ENCODE measurements around the gene PARP16. TPM values are rescaled to one million over a fixed set of nuclear protein-coding genes. Genes with fewer than 3 reads are reported as not detected.
"Not testable (repeated sequence)": the region's sequence is repeated elsewhere in the genome, so short reads cannot be mapped to it uniquely, and the experiment has no call there.

The PARP16 gene
- polyA plus RNA-seq, 2 of the 4 experiments (the other 2 are of a cell fraction): 7.5 to 9.8 TPM

DNA sequence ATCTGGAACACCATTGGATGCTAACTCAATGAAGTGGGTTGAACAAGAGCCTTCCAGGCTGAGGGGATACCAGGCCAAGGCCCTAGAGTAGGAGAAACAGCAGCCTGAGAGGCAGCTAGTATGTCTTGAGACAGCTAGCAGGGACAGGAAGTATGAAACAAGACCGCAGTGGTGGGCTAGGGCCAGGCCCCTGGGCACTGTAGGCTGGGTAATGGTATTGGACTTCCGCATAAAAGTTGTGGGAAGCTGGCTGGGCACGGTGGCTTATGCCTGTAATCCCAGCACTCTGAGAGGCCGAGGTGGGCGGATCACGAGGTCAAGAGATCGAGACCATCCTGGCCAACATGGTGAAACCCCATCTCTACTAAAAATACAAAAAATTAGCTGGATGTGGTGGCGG, 50.2 kb downstream of the PARP16 start:
- not testable (repeated sequence) for FAIRE-seq
- CTCF ChIA-PET: interaction anchor here (1.0 to 2.1 kb wide), 7 partner anchors 12 to 202 kb away, joined by 3 to 7 read pairs (median 4); no protein-coding TSS in a partner anchor

DNA sequence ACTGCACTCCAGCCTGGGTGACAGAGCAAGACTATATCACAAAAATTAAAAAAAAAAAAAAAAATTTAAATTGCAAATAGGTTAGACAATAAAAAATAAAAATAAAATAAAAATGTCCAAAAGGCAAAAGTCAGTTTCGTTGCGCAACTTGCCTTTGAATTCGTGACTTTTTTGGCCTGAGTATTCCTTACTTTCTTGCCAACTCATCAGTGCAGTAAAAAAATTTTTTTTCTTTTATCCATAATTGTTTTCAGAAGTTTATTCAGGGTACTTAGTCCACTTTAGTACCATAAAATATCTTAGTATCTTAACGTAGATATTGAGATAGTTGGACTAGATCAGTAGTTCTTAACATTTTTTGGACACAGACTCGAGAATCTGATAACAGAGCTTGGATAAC, 53.0 kb downstream of the PARP16 start:
- ChIA-PET CTCF (interaction anchor here (1.0 to 1.1 kb wide), 2 partner anchors 27 to 66 kb away, joined by 3 to 5 read pairs; no protein-coding TSS in a partner anchor), POLR2A (no interaction called here)
- Histone ChIP-seq H3K4me3 (no peak overlapping the region), H3K9me3 (no peaks in the 10 kb centered on the region), H3K4me2 (no peak overlapping the region), H3K27ac (no peak overlapping the region), H3K4me1 (no peaks in the 10 kb centered on the region)
- no peak for FAIRE-seq
- DNase-seq (ENCODE audit: low read depth in 1 of 2, low spot score in 1 of 2): no peak
- TF ChIP-seq NPAS2 (CRISPR knock-in tag; IDR thresholded peaks at IDR 0.05; ENCODE audit: borderline replicate concordance) (no peak), FOSB (CRISPR knock-in tag; IDR thresholded peaks at IDR 0.05) (no peak), MAFK (IDR thresholded peaks at IDR 0.05; ENCODE audit: partially characterized antibody) (no peak), CEBPB (IDR thresholded peaks at IDR 0.05) (peak; percentile 35 to 58; a peak in 2 of 4 replicates), CBX8 (IDR thresholded peaks at IDR 0.05) (no peak)
- TF ChIP-seq, protein P1, sequence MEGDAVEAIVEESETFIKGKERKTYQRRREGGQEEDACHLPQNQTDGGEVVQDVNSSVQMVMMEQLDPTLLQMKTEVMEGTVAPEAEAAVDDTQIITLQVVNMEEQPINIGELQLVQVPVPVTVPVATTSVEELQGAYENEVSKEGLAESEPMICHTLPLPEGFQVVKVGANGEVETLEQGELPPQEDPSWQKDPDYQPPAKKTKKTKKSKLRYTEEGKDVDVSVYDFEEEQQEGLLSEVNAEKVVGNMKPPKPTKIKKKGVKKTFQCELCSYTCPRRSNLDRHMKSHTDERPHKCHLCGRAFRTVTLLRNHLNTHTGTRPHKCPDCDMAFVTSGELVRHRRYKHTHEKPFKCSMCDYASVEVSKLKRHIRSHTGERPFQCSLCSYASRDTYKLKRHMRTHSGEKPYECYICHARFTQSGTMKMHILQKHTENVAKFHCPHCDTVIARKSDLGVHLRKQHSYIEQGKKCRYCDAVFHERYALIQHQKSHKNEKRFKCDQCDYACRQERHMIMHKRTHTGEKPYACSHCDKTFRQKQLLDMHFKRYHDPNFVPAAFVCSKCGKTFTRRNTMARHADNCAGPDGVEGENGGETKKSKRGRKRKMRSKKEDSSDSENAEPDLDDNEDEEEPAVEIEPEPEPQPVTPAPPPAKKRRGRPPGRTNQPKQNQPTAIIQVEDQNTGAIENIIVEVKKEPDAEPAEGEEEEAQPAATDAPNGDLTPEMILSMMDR (IDR thresholded peaks at IDR 0.05): no peak
- TF ChIP-seq, protein P2, sequence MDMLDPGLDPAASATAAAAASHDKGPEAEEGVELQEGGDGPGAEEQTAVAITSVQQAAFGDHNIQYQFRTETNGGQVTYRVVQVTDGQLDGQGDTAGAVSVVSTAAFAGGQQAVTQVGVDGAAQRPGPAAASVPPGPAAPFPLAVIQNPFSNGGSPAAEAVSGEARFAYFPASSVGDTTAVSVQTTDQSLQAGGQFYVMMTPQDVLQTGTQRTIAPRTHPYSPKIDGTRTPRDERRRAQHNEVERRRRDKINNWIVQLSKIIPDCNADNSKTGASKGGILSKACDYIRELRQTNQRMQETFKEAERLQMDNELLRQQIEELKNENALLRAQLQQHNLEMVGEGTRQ (IDR thresholded peaks at IDR 0.05): no peak
- WGBS (ENCODE audit: missing lambda C conversion rate): 90% methylated on average over 5 of the region's 5 CpGs
- no peak for ATAC-seq

More for the DNA sequence above, 50.2 kb downstream of the PARP16 start:
- H3K4me2 ChIP-seq; H3K9me3 ChIP-seq; ATAC-seq; H3K27ac ChIP-seq; DNase-seq (ENCODE audit: low read depth in 1 of 2, low spot score in 1 of 2); H3K4me1 ChIP-seq; POLR2A ChIA-PET; H3K4me3 ChIP-seq: not testable (repeated sequence)
- 94% methylated on average over 8 of the region's 8 CpGs for WGBS (ENCODE audit: missing lambda C conversion rate)

DNA sequence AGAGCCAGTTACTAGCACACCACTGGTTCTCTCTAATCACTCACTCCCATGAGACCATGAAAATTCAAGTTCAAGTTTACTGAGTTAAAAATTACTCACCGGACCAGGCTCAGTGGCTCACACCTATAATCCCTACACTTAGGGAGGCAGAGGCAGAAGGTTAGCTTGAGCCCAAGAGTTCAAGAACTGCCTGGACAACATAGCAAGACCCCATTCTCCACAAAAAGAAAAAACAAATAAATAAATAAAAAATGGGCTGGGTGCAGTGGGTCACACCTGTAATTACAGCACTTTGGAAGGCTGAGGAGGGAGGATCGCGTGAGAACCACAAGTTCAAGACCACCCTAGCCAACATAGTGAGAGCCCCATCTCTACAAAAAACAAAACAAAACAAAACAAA, 54.2 kb downstream of the PARP16 start:
- FAIRE-seq: no peak
- H3K27ac ChIP-seq: no peak overlapping the region
- WGBS (ENCODE audit: missing lambda C conversion rate): 91% methylated on average over 3 of the region's 3 CpGs
- no peak overlapping the region for H3K4me2 ChIP-seq
- TF ChIP-seq, protein P3, sequence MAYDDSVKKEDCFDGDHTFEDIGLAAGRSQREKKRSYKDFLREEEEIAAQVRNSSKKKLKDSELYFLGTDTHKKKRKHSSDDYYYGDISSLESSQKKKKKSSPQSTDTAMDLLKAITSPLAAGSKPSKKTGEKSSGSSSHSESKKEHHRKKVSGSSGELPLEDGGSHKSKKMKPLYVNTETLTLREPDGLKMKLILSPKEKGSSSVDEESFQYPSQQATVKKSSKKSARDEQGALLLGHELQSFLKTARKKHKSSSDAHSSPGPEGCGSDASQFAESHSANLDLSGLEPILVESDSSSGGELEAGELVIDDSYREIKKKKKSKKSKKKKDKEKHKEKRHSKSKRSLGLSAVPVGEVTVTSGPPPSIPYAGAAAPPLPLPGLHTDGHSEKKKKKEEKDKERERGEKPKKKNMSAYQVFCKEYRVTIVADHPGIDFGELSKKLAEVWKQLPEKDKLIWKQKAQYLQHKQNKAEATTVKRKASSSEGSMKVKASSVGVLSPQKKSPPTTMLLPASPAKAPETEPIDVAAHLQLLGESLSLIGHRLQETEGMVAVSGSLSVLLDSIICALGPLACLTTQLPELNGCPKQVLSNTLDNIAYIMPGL (CRISPR knock-in tag; IDR thresholded peaks at IDR 0.05; ENCODE audit: borderline replicate concordance): no peak
- H3K4me1 ChIP-seq: peaks cover 10% of the 10 kb centered on the region
- POLR2A ChIA-PET: no interaction called here
- no peak for ATAC-seq
- no peak overlapping the region for H3K4me3 ChIP-seq
- no peak for DNase-seq (ENCODE audit: low read depth in 1 of 2, low spot score in 1 of 2)
- CTCF ChIA-PET: interaction anchor here (0.8 kb wide), 1 partner anchor 38 kb away, joined by 3 read pairs; no protein-coding TSS in a partner anchor
- H3K9me3 ChIP-seq: no peaks in the 10 kb centered on the region

DNA sequence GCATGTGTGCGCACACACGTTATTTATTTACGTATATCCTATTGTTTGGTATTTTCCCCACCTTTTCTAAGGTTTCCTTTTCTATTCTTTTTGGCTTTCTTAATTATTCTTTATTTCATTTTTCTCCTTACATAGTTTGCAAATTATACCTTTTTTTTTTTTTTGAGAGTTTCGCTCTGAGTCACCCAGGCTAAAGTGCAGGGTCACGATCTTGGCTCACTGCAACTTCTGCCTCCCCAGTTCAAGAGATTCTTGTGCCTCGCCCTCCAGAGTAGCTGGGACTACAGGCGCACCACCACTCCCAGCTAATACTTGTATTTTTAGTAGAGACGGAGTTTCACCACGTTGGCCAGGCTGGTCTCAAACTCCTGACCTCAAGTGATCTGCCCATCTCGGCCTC, 55.4 kb downstream of the PARP16 start:
- FAIRE-seq (no peak), ATAC-seq (no peak), DNase-seq (ENCODE audit: low read depth in 1 of 2, low spot score in 1 of 2) (no peak)
- POLR2A ChIA-PET: no interaction called here
- H3K27ac ChIP-seq: no peak overlapping the region
- H3K4me2 ChIP-seq: no peak overlapping the region
- CTCF ChIA-PET: interaction anchor here (0.7 to 1.2 kb wide), 2 partner anchors 11 to 40 kb away, joined by 3 to 7 read pairs; no protein-coding TSS in a partner anchor
- TF ChIP-seq CHD4 (IDR thresholded peaks at IDR 0.05; ENCODE audit: borderline replicate concordance) (no peak), RCOR1 (IDR thresholded peaks at IDR 0.05; ENCODE audit: low read depth, low read length) (no peak), NR3C1 (IDR thresholded peaks at IDR 0.05) (no peak), RAD21 (conservative IDR thresholded peaks at IDR 0.05 in 1 of 2, IDR thresholded peaks at IDR 0.05 in 1 of 2) (no peak), RFX5 (IDR thresholded peaks at IDR 0.05) (no peak), HEYL (CRISPR knock-in tag; IDR thresholded peaks at IDR 0.05) (no peak), TFCP2L1 (CRISPR knock-in tag; IDR thresholded peaks at IDR 0.05) (no peak), JUN (IDR thresholded peaks at IDR 0.05) (no peak)
- TF ChIP-seq, protein P4, sequence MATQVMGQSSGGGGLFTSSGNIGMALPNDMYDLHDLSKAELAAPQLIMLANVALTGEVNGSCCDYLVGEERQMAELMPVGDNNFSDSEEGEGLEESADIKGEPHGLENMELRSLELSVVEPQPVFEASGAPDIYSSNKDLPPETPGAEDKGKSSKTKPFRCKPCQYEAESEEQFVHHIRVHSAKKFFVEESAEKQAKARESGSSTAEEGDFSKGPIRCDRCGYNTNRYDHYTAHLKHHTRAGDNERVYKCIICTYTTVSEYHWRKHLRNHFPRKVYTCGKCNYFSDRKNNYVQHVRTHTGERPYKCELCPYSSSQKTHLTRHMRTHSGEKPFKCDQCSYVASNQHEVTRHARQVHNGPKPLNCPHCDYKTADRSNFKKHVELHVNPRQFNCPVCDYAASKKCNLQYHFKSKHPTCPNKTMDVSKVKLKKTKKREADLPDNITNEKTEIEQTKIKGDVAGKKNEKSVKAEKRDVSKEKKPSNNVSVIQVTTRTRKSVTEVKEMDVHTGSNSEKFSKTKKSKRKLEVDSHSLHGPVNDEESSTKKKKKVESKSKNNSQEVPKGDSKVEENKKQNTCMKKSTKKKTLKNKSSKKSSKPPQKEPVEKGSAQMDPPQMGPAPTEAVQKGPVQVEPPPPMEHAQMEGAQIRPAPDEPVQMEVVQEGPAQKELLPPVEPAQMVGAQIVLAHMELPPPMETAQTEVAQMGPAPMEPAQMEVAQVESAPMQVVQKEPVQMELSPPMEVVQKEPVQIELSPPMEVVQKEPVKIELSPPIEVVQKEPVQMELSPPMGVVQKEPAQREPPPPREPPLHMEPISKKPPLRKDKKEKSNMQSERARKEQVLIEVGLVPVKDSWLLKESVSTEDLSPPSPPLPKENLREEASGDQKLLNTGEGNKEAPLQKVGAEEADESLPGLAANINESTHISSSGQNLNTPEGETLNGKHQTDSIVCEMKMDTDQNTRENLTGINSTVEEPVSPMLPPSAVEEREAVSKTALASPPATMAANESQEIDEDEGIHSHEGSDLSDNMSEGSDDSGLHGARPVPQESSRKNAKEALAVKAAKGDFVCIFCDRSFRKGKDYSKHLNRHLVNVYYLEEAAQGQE (IDR thresholded peaks at IDR 0.05): no peak
- TF ChIP-seq, protein P2 (IDR thresholded peaks at IDR 0.05): no peak
- TF ChIP-seq, protein P5, sequence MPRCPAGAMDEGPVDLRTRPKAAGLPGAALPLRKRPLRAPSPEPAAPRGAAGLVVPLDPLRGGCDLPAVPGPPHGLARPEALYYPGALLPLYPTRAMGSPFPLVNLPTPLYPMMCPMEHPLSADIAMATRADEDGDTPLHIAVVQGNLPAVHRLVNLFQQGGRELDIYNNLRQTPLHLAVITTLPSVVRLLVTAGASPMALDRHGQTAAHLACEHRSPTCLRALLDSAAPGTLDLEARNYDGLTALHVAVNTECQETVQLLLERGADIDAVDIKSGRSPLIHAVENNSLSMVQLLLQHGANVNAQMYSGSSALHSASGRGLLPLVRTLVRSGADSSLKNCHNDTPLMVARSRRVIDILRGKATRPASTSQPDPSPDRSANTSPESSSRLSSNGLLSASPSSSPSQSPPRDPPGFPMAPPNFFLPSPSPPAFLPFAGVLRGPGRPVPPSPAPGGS (IDR thresholded peaks at IDR 0.05): no peak
- peaks cover 15% of the 10 kb centered on the region for H3K4me1 ChIP-seq
- 87% methylated on average over 10 of the region's 10 CpGs for WGBS (ENCODE audit: missing lambda C conversion rate)
- no peaks in the 10 kb centered on the region for H3K9me3 ChIP-seq
- no peak overlapping the region for H3K4me3 ChIP-seq
